ENCODE data around the gene MAGI2.
A peak's percentile ranks its signal among the peaks of the same experiment; 100 is the strongest.

Gene MAGI2

GRCh38 chr7:78101076-78101475 lies 1352.4 kb downstream of the MAGI2 start:
- no peak overlapping the region for H3K4me3 ChIP-seq (ENCODE audit: low read depth, low read length)
- no peak for TF ChIP-seq CTCF (IDR thresholded peaks at IDR 0.05; ENCODE audit: low read depth, low read length, missing control alignments)
- in situ Hi-C loops (cut with HindIII; ENCODE audit: low pct_ligation_motif_present, low sequenced_read_pairs): no loop called here
- H3K36me3 ChIP-seq (replicated peaks): no peaks in the 10 kb centered on the region
- H3K27me3 ChIP-seq (replicated peaks): no peaks in the 10 kb centered on the region
- no peak overlapping the region for H3K27ac ChIP-seq
- DNase-seq: no peak

GRCh38 chr7:78099715-78100394 lies 1353.6 kb downstream of the MAGI2 start:
- peak; percentile 64 for DNase-seq
- no peak overlapping the region for H3K4me3 ChIP-seq (ENCODE audit: low read depth, low read length)
- peak overlapping the region; percentile 73 for H3K27ac ChIP-seq
- H3K36me3 ChIP-seq (replicated peaks): no peaks in the 10 kb centered on the region
- in situ Hi-C loops (cut with HindIII; ENCODE audit: low pct_ligation_motif_present, low sequenced_read_pairs): no loop called here
- no peaks in the 10 kb centered on the region for H3K27me3 ChIP-seq (replicated peaks)
- TF ChIP-seq CTCF (IDR thresholded peaks at IDR 0.05; ENCODE audit: low read depth, low read length, missing control alignments): no peak

- Histone ChIP-seq H3K27me3 (replicated peaks) (no peaks in the 10 kb centered on the region), H3K27ac (no peak overlapping the region), H3K36me3 (replicated peaks) (no peaks in the 10 kb centered on the region), H3K4me3 (ENCODE audit: low read depth, low read length) (no peak overlapping the region)
- in situ Hi-C loops (cut with HindIII; ENCODE audit: low pct_ligation_motif_present, low sequenced_read_pairs): no loop called here
- peak; percentile 59 for TF ChIP-seq CTCF (IDR thresholded peaks at IDR 0.05; ENCODE audit: low read depth, low read length, missing control alignments)
- DNase-seq: peak; percentile 82
Measured at GRCh38 chr7:78095549-78095948, 1357.9 kb downstream of the MAGI2 start.

GRCh38 chr7:78092331-78092730 lies 1361.1 kb downstream of the MAGI2 start:
- in situ Hi-C loops (cut with HindIII; ENCODE audit: low pct_ligation_motif_present, low sequenced_read_pairs): no loop called here

GRCh38 chr7:78090616-78091015 lies 1362.9 kb downstream of the MAGI2 start:
- no peaks in the 10 kb centered on the region for H3K27me3 ChIP-seq (replicated peaks)
- in situ Hi-C loops (cut with HindIII; ENCODE audit: low pct_ligation_motif_present, low sequenced_read_pairs): no loop called here
- H3K27ac ChIP-seq: no peak overlapping the region
- no peak for DNase-seq
- no peaks in the 10 kb centered on the region for H3K36me3 ChIP-seq (replicated peaks)
- TF ChIP-seq CTCF (IDR thresholded peaks at IDR 0.05; ENCODE audit: low read depth, low read length, missing control alignments): peak; percentile 31
- H3K4me3 ChIP-seq (ENCODE audit: low read depth, low read length): no peak overlapping the region

More at GRCh38 chr7:78092331-78092730, 1361.1 kb downstream of the MAGI2 start:
- DNase-seq: no peak
- no peaks in the 10 kb centered on the region for H3K27me3 ChIP-seq (replicated peaks)
- no peaks in the 10 kb centered on the region for H3K36me3 ChIP-seq (replicated peaks)
- no peak for TF ChIP-seq CTCF (IDR thresholded peaks at IDR 0.05; ENCODE audit: low read depth, low read length, missing control alignments)
- no peak overlapping the region for H3K4me3 ChIP-seq (ENCODE audit: low read depth, low read length)
- no peak overlapping the region for H3K27ac ChIP-seq
